HepG2 (cell line): Measurements from ENCODE around the gene LRRC74A. TPM values are rescaled to one million over a fixed set of nuclear protein-coding genes. Genes with fewer than 3 reads are reported as not detected.

Source experiments
- ATAC-seq: fragments of 200-7000 bp; cut with Tn5 transposase; 3 replicates; pipeline ENCODE4 v1.9.1; 2020; ENCODE audit warnings: mild to moderate bottlenecking, moderate library complexity
- BruUV-seq: library from RNA; stranded (reverse); fragments of 400-500 nt; replicated peaks from 2 replicates; lab custom pipeline; 2021; lab: Mats Ljungman, UMichigan
- CTCF ChIA-PET: fragments of 300-600 bp; formaldehyde crosslinking; extraction: SDS; loops from one replicate; lab custom pipeline; 2021; ENCODE audit warnings: low total read pairs, inconsistent platforms, low intra/inter-chr PET ratio; lab: Yijun Ruan, JAX
- POLR2A ChIA-PET: fragments of 350-600 bp; sonication (Branson Sonifier 250); formaldehyde crosslinking; loops from one replicate; lab custom pipeline; 2020; ENCODE audit warnings: antibody characterized with exemption, inconsistent platforms; lab: Yijun Ruan, JAX
- DNase-seq: peaks from one replicate; pipeline ENCODE4 v3.0.0-alpha.2; 2015; ENCODE audit warnings: low spot score
- FAIRE-seq: peaks from 3 replicates; lab custom pipeline; 2011; peaks lifted over from hg19 to GRCh38; lab: Jason Lieb, UNC
- H2AFZ ChIP-seq: one replicate; pipeline ENCODE4 v1.6.1; 2011; ENCODE audit warnings: low read length, inconsistent platforms
- H3K27ac ChIP-seq: fragments of 300-600 bp; 3 replicates; pipeline ENCODE4 v1.8.0; 2011; ENCODE audit warnings: mixed run types, mild to moderate bottlenecking, mixed read lengths, low read length, inconsistent platforms; ENCODE audit not compliant: insufficient read depth; ENCODE audit errors: extremely low read length
- H3K27me3 ChIP-seq, 2 experiments: fragments of 200-600 bp in 1 of 2; 2 replicates in 1 of 2; 3 replicates in 1 of 2; pipeline versions ENCODE4 v1.6.0 to v1.8.0; 2011; ENCODE audit warnings: low read length in 2 of 2, mild to moderate bottlenecking in 2 of 2, moderate library complexity in 2 of 2, inconsistent platforms in 1 of 2; ENCODE audit not compliant: insufficient read depth in 2 of 2, control insufficient read depth in 1 of 2
- H3K36me3 ChIP-seq, 2 experiments: fragments of 200-600 bp in 1 of 2; replicated peaks in 1 of 2; 2 replicates in 1 of 2; 3 replicates in 1 of 2; pipeline versions ENCODE4 v1.5.1 to v1.8.0; 2011; ENCODE audit warnings: low read length in 2 of 2, inconsistent platforms in 1 of 2; ENCODE audit not compliant: insufficient read depth in 2 of 2, control insufficient read depth in 1 of 2
- H3K4me1 ChIP-seq: 2 replicates; pipeline ENCODE4 v1.5.1; 2012; ENCODE audit warnings: low read length, inconsistent platforms; ENCODE audit not compliant: insufficient read depth
- H3K4me2 ChIP-seq: 2 replicates; pipeline ENCODE4 v1.6.0; 2011; ENCODE audit warnings: low read depth, low read length, inconsistent platforms
- H3K4me3 ChIP-seq, 3 experiments: fragments of 200-600 bp in 1 of 3; sonication (generic), shearing (Covaris generic) in 1 of 3; replicated peaks in 1 of 3; 2 replicates each; pipeline ENCODE4 v1.5.1; 2011 to 2016; ENCODE audit warnings: low read length in 3 of 3, inconsistent platforms in 2 of 3, low read depth in 2 of 3, mild to moderate bottlenecking in 2 of 3, control low read depth in 1 of 3, mixed read lengths in 1 of 3; ENCODE audit not compliant: insufficient read depth in 1 of 3
- H3K79me2 ChIP-seq: one replicate; pipeline ENCODE4 v1.6.1; 2011; ENCODE audit warnings: low read length, inconsistent platforms; ENCODE audit not compliant: insufficient read depth
- H3K9ac ChIP-seq: 2 replicates; pipeline ENCODE4 v1.6.0; 2011; ENCODE audit warnings: mild to moderate bottlenecking, low read depth, low read length, inconsistent platforms; ENCODE audit not compliant: insufficient read depth
- H3K9me3 ChIP-seq: 2 replicates; pipeline ENCODE4 v1.5.1; 2012; ENCODE audit warnings: mild to moderate bottlenecking, low read length
- H4K20me1 ChIP-seq: 2 replicates; pipeline ENCODE4 v1.6.0; 2011; ENCODE audit warnings: inconsistent platforms, mild to moderate bottlenecking, low read length, moderate library complexity; ENCODE audit not compliant: insufficient read depth
- DNMT1 ChIP-seq: sonication (generic); formaldehyde crosslinking; IDR thresholded peaks from 2 replicates; pipeline ENCODE4 v1.5.1; 2020; ENCODE audit warnings: mild to moderate bottlenecking, missing genetic modification reagents
- HIVEP1 ChIP-seq: sonication (generic); formaldehyde crosslinking; IDR thresholded peaks from 2 replicates; pipeline ENCODE4 v1.4.0; 2020; ENCODE audit warnings: mild to moderate bottlenecking, missing genetic modification reagents
- NKX3-1 ChIP-seq: sonication (generic); formaldehyde crosslinking; IDR thresholded peaks from 2 replicates; pipeline ENCODE4 v1.5.0; 2020; ENCODE audit warnings: missing genetic modification reagents
- NR2C2 ChIP-seq: sonication (generic); formaldehyde crosslinking; IDR thresholded peaks from 2 replicates; pipeline ENCODE4 v1.4.0; 2020; ENCODE audit warnings: missing genetic modification reagents, mild to moderate bottlenecking, moderate library complexity, borderline replicate concordance
- ZNF607 ChIP-seq: sonication (generic); formaldehyde crosslinking; IDR thresholded peaks from 2 replicates; pipeline ENCODE4 v1.5.1; 2020; ENCODE audit warnings: missing genetic modification reagents, mild to moderate bottlenecking, borderline replicate concordance
- ZNF724P ChIP-seq: sonication (generic); formaldehyde crosslinking; IDR thresholded peaks from 2 replicates; pipeline ENCODE4 v1.8.0; 2022; ENCODE audit warnings: missing genetic modification reagents, borderline replicate concordance
- WGBS: methylation state at CpG from one replicate; pipeline ENCODE4 v1.1.6; 2017; ENCODE audit warnings: low lambda C conversion rate; 5-methylcytosine and 5-hydroxymethylcytosine counted together
- in situ Hi-C: cut with HindIII; loops from 2 replicates; pipeline ENCODE4 v1.10.0; 2017; ENCODE audit warnings: low pct_unique_long_range_greater_than_20kb; ENCODE audit not compliant: extremely low pct_ligation_motif_present
- intact Hi-C: fragments of 100-400 bp; cut with micrococcal nuclease; formaldehyde crosslinking; loops from one replicate; pipeline ENCODE4 v1.10.0; 2022; ENCODE audit not compliant: unreplicated experiment
- polyA plus RNA-seq, 8 experiments: library from polyadenylated mRNA; depleted of rRNA in 3 of 8; stranded (reverse) in 7 of 8; unstranded in 1 of 8; fragments of >200 nt; fragmentation: Illumina TruSeq in 4 of 8; extraction: Trizol in 4 of 8; gene quantifications; 2 replicates each; pipeline versions ENCODE4 v1.2.1 to v1.2.3, GENCODE V29; 2011 to 2016; ENCODE audit warnings: low read depth in 4 of 8, missing spikeins in 1 of 8, mixed read lengths in 1 of 8; ENCODE audit not compliant: insufficient read depth in 1 of 8
- total RNA-seq, 5 experiments: library from RNA; depleted of rRNA; stranded (reverse); fragments of >200 nt; fragmentation: Illumina TruSeq; extraction: Trizol; gene quantifications; 2 replicates each; pipeline ENCODE4 v1.2.3, GENCODE V29; 2016; ENCODE audit warnings: low read depth in 1 of 5
- TF ChIP-seq, protein P1 (sequence below): IDR thresholded peaks from 2 replicates; pipeline ENCODE4 v1.6.1; 2016; ENCODE audit warnings: control low read depth
- TF ChIP-seq, protein P2 (sequence below): IDR thresholded peaks from 2 replicates; pipeline ENCODE4 v1.6.1; 2012; ENCODE audit warnings: inconsistent platforms
- TF ChIP-seq, protein P3 (sequence below): sonication (generic); formaldehyde crosslinking; IDR thresholded peaks from 2 replicates; pipeline ENCODE4 v1.4.0; 2020; ENCODE audit warnings: missing genetic modification reagents
- TF ChIP-seq, protein P4 (sequence below): sonication (generic); formaldehyde crosslinking; conservative IDR thresholded peaks from 2 replicates; pipeline ENCODE4 v1.8.1; 2023; ENCODE audit warnings: missing genetic modification reagents

LRRC74A gene
- total and polyA plus RNA-seq, 2 of the 13 experiments (the other 11 are each of a cell fraction or from before 2014, with no cell fraction given) = not detected

DNA sequence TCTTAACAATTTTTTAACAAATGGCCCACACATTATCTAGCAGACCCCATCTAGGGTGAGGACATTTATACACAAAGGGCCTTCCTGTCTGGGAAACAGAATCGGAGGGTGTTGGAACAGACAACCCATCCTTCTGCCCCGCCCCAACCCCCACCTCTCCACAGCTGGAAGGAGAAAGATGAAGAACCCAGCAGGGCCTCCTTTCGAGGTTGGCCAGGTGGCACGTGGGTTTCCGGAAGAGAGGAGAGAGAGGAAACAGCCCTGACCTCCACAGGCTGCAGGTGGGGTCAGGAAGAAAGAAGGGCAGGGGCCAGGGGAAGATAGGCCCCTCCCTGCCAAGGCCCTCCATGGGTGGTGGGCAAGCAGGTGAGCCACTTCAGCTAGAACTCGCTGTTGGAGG lies 57.2 kb downstream of the LRRC74A start:
- Histone ChIP-seq H3K27ac (no peak overlapping the region), H3K79me2 (no peaks in the 10 kb centered on the region), H3K4me3 (no peak overlapping the region), H3K9me3 (no peaks in the 10 kb centered on the region), H2AFZ (no peak overlapping the region), H3K27me3 (peaks cover 7 to 36% of the 10 kb centered on the region in 2 experiments; a peak in 4 of 5 replicates), H3K4me2 (no peak overlapping the region), H3K4me1 (no peaks in the 10 kb centered on the region), H3K36me3 (no peaks in the 10 kb centered on the region), H4K20me1 (no peaks in the 10 kb centered on the region), H3K9ac (no peak overlapping the region)
- TF ChIP-seq, protein P1, sequence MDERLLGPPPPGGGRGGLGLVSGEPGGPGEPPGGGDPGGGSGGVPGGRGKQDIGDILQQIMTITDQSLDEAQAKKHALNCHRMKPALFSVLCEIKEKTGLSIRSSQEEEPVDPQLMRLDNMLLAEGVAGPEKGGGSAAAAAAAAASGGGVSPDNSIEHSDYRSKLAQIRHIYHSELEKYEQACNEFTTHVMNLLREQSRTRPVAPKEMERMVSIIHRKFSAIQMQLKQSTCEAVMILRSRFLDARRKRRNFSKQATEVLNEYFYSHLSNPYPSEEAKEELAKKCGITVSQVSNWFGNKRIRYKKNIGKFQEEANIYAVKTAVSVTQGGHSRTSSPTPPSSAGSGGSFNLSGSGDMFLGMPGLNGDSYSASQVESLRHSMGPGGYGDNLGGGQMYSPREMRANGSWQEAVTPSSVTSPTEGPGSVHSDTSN (CRISPR knock-in tag) = no peak
- TF ChIP-seq, protein P2, sequence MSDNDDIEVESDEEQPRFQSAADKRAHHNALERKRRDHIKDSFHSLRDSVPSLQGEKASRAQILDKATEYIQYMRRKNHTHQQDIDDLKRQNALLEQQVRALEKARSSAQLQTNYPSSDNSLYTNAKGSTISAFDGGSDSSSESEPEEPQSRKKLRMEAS = no peak
- TF ChIP-seq, protein P3, sequence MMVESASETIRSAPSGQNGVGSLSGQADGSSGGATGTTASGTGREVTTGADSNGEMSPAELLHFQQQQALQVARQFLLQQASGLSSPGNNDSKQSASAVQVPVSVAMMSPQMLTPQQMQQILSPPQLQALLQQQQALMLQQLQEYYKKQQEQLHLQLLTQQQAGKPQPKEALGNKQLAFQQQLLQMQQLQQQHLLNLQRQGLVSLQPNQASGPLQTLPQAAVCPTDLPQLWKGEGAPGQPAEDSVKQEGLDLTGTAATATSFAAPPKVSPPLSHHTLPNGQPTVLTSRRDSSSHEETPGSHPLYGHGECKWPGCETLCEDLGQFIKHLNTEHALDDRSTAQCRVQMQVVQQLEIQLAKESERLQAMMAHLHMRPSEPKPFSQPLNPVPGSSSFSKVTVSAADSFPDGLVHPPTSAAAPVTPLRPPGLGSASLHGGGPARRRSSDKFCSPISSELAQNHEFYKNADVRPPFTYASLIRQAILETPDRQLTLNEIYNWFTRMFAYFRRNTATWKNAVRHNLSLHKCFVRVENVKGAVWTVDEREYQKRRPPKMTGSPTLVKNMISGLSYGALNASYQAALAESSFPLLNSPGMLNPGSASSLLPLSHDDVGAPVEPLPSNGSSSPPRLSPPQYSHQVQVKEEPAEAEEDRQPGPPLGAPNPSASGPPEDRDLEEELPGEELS (CRISPR knock-in tag) = no peak
- no peak for TF ChIP-seq NKX3-1 (CRISPR knock-in tag)
- TF ChIP-seq HIVEP1 (CRISPR knock-in tag) = no peak
- TF ChIP-seq DNMT1 (CRISPR knock-in tag) = no peak
- TF ChIP-seq, protein P4, sequence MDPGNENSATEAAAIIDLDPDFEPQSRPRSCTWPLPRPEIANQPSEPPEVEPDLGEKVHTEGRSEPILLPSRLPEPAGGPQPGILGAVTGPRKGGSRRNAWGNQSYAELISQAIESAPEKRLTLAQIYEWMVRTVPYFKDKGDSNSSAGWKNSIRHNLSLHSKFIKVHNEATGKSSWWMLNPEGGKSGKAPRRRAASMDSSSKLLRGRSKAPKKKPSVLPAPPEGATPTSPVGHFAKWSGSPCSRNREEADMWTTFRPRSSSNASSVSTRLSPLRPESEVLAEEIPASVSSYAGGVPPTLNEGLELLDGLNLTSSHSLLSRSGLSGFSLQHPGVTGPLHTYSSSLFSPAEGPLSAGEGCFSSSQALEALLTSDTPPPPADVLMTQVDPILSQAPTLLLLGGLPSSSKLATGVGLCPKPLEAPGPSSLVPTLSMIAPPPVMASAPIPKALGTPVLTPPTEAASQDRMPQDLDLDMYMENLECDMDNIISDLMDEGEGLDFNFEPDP = no peak
- no peak for TF ChIP-seq NR2C2 (CRISPR knock-in tag)
- no peak for TF ChIP-seq ZNF724P
- no peak for TF ChIP-seq ZNF607 (CRISPR knock-in tag)
- ChIA-PET CTCF (no interaction called here), POLR2A (no interaction called here)
- in situ Hi-C loops (no loop called here), intact Hi-C loops (no loop called here)
- no peak for ATAC-seq
- no peak for DNase-seq
- WGBS = 17% methylated on average over 6 of the region's 6 CpGs
- FAIRE-seq = no peak
- no TSS peak for BruUV-seq
